Measurements from ENCODE around the gene CRX. TPM values are rescaled to one million over a fixed set of nuclear protein-coding genes. Genes with fewer than 3 reads are reported as not detected.
"Not testable (repeated sequence)": the region's sequence is repeated elsewhere in the genome, so short reads cannot be mapped to it uniquely, and the experiment has no call there.

CRX gene
- total and polyA plus RNA-seq, 2 experiments from 2014 or later: not detected

DNA sequence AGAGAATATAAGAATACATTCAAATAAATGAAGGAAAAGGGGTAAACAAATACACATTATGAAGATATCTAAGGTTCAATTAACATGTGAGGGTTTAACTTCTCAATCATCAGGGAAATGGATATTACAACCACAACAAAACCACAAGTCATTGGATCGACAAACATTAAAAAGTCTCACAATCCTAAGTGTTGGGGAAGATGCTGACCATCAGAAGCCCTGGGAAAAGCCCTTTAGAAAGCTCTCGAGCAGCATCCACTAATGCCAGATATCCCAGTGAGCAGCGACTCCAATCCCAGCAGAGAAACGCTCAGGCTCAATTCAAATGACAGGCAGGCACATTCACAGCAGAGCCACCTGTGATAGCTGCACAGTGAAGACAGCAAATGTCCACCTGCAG lies 20.5 kb upstream of the CRX start:
- Histone ChIP-seq H3K9me3 (ENCODE audit: low read depth) (no peaks in the 10 kb centered on the region), H3K36me3 (ENCODE audit: low read depth) (no peaks in the 10 kb centered on the region), H3K4me3 (no peak overlapping the region), H4K20me1 (ENCODE audit: insufficient read depth) (no peaks in the 10 kb centered on the region), H3K4me1 (ENCODE audit: insufficient read depth) (no peaks in the 10 kb centered on the region), H3K4me2 (ENCODE audit: unreplicated experiment) (no peak overlapping the region), H3K9ac (no peak overlapping the region), H3F3A (ENCODE audit: insufficient read depth) (no peaks in the 10 kb centered on the region), H2AFZ (no peak overlapping the region), H3K27me3 (replicated peaks; ENCODE audit: insufficient read depth) (no peaks in the 10 kb centered on the region), H3K9me2 (ENCODE audit: insufficient read depth) (no peaks in the 10 kb centered on the region), H3K27ac (no peak overlapping the region), H3K79me2 (ENCODE audit: insufficient read depth) (no peaks in the 10 kb centered on the region)
- TF ChIP-seq EZH2 (IDR thresholded peaks at IDR 0.05; ENCODE audit: insufficient read depth, poor library complexity, severe bottlenecking) (no peak), EZH2phosphoT487 (IDR thresholded peaks at IDR 0.05; ENCODE audit: insufficient read depth, low read depth) (no peak)
- no peak for DNase-seq
- WGBS, 2 experiments (ENCODE audit: low coverage in 1 of 2, low lambda C conversion rate in 2 of 2, missing lambda C conversion rate in 2 of 2): 73 to 77% methylated on average over 4 of the region's 4 CpGs
- in situ Hi-C loops (cut with MboI): no loop called here

DNA sequence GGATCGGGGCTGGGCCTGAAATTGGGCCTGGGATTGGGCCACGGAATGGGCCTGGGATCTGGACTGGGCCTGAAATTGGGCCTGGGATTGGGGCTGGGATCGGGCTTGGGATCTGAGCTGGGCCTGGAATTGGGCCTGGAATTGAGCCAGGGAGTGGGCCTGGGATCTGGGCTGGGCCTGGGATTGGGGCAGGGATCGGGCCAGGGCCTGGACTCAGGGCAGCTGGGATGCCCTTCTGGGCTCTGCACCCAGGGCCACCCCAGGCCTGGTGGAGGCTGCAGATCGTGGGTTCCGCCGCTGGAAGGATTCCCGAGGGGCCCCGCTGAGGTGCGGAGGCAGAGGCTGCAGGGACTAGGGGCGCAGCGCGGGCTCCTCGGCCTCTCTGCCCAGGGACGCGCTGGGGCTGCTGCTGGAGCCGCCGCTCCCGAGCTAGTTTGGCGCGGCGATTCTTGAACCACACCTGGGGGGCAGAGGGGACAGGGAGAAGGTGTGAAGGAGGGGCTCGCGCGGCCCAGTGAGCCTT lies 19.2 kb upstream of the CRX start:
- H3K27ac ChIP-seq: no peak overlapping the region
- no peaks in the 10 kb centered on the region for H3K9me3 ChIP-seq (ENCODE audit: low read depth)
- H3K9ac ChIP-seq: no peak overlapping the region
- no peaks in the 10 kb centered on the region for H3K4me1 ChIP-seq (ENCODE audit: insufficient read depth)
- no peaks in the 10 kb centered on the region for H3K36me3 ChIP-seq (ENCODE audit: low read depth)
- no peak for DNase-seq
- H4K20me1 ChIP-seq (ENCODE audit: insufficient read depth): no peaks in the 10 kb centered on the region
- no peaks in the 10 kb centered on the region for H3F3A ChIP-seq (ENCODE audit: insufficient read depth)
- H2AFZ ChIP-seq: no peak overlapping the region
- H3K4me2 ChIP-seq (ENCODE audit: unreplicated experiment): no peak overlapping the region
- 82 to 84% methylated on average over 6 to 25 of the region's 25 CpGs for WGBS, 2 experiments (ENCODE audit: low coverage in 1 of 2, low lambda C conversion rate in 2 of 2, missing lambda C conversion rate in 2 of 2)
- H3K4me3 ChIP-seq: no peak overlapping the region
- in situ Hi-C loops (cut with MboI): no loop called here
- no peaks in the 10 kb centered on the region for H3K9me2 ChIP-seq (ENCODE audit: insufficient read depth)
- H3K79me2 ChIP-seq (ENCODE audit: insufficient read depth): no peaks in the 10 kb centered on the region
- H3K27me3 ChIP-seq (replicated peaks; ENCODE audit: insufficient read depth): no peaks in the 10 kb centered on the region
- TF ChIP-seq EZH2phosphoT487 (IDR thresholded peaks at IDR 0.05; ENCODE audit: insufficient read depth, low read depth): no peak
- TF ChIP-seq EZH2 (IDR thresholded peaks at IDR 0.05; ENCODE audit: insufficient read depth, poor library complexity, severe bottlenecking): no peak

DNA sequence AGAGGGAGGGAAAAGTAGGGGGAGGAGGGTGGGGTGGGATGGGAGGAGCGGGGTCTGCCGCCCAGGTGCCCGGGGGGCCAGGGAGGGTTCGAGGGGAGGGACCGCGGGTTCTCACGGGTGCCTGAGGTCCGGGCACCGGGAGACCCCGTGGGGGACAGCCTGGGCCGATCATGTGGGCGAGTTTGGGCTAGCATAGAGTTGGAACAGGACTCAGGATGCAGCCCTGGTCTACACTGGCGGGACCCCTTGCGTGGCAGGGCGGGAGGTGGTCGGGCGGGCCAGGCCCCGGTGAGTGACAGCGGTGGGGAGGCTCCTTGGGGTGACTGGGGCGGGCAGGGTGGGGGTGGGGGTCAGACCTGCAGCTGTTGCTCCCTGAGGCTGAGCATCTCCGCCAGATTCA lies 18.6 kb upstream of the CRX start:
- H4K20me1 ChIP-seq (ENCODE audit: insufficient read depth); DNase-seq; in situ Hi-C loops (cut with MboI); H3K4me3 ChIP-seq; H3K9me3 ChIP-seq (ENCODE audit: low read depth); H3K79me2 ChIP-seq (ENCODE audit: insufficient read depth); H3K4me1 ChIP-seq (ENCODE audit: insufficient read depth); H3F3A ChIP-seq (ENCODE audit: insufficient read depth); H3K9me2 ChIP-seq (ENCODE audit: insufficient read depth); H3K27ac ChIP-seq; H3K36me3 ChIP-seq (ENCODE audit: low read depth); H3K9ac ChIP-seq; H3K27me3 ChIP-seq (replicated peaks; ENCODE audit: insufficient read depth); H3K4me2 ChIP-seq (ENCODE audit: unreplicated experiment); H2AFZ ChIP-seq: not testable (repeated sequence)
- 56% methylated on average over 20 of the region's 21 CpGs; no CpG with 5 or more reads in 1 of the 2 experiments for WGBS, 2 experiments (ENCODE audit: low coverage in 1 of 2, low lambda C conversion rate in 2 of 2, missing lambda C conversion rate in 2 of 2)

DNA sequence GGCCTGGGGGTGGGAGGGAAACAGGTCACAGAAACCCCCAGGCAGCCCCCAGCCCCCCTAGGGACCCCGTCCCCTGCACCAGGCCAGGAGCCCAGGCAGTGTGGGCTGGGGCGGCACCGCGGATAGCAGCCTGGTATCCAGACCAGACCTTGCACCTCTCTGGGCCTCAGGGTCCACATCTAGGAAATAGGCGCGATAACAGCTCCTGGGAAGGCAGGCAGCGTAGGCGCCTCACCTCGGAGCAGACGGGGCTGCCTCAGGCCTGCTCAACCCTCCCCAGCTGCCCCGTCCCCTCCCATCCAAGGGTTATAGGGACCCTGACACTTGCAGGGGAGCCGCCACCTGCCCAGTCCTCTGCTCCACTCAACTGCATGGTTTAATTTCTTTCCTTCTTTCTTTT lies 18.1 kb upstream of the CRX start:
- H3K4me1 ChIP-seq (ENCODE audit: insufficient read depth); H3K9me2 ChIP-seq (ENCODE audit: insufficient read depth); H2AFZ ChIP-seq; H3K27me3 ChIP-seq (replicated peaks; ENCODE audit: insufficient read depth); in situ Hi-C loops (cut with MboI); H3K4me3 ChIP-seq; H3K9me3 ChIP-seq (ENCODE audit: low read depth); H4K20me1 ChIP-seq (ENCODE audit: insufficient read depth); H3F3A ChIP-seq (ENCODE audit: insufficient read depth); DNase-seq; H3K9ac ChIP-seq; H3K4me2 ChIP-seq (ENCODE audit: unreplicated experiment); H3K79me2 ChIP-seq (ENCODE audit: insufficient read depth); H3K36me3 ChIP-seq (ENCODE audit: low read depth); H3K27ac ChIP-seq: not testable (repeated sequence)
- WGBS, 2 experiments (ENCODE audit: low coverage in 1 of 2, low lambda C conversion rate in 2 of 2, missing lambda C conversion rate in 2 of 2): 100% methylated on average over 5 of the region's 12 CpGs; no CpG with 5 or more reads in 1 of the 2 experiments

DNA sequence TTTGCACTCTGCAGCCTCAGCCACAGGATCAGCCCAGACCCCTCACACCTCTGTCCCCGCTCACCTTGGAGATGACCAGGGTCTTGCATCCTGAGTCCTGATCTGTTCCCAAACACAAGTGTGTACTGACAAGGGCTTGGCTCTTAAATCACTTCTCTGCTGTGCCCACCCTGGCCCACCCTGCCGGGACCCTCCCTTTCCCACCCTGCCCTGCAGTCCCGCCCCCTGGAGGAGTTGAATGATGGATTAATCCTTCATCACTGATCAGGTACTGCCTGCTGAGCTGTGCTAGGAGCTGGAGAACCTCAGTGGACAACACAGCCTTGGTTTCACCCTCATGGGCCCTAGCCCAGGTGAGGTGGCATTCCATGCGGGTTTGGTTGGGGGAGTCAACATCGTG lies 17.3 kb upstream of the CRX start, which contains the start of gene TPRX1:
TSS of gene TPRX1 (minus strand) at position 101 of the 400 bp plus-strand sequence. CDS start at position 89, 12 bp downstream.
- H3K27ac ChIP-seq; H3K4me1 ChIP-seq (ENCODE audit: insufficient read depth); in situ Hi-C loops (cut with MboI); H4K20me1 ChIP-seq (ENCODE audit: insufficient read depth); H2AFZ ChIP-seq; DNase-seq; H3K4me3 ChIP-seq; H3K4me2 ChIP-seq (ENCODE audit: unreplicated experiment); H3K9me2 ChIP-seq (ENCODE audit: insufficient read depth); H3K9ac ChIP-seq; H3F3A ChIP-seq (ENCODE audit: insufficient read depth); H3K79me2 ChIP-seq (ENCODE audit: insufficient read depth); H3K36me3 ChIP-seq (ENCODE audit: low read depth); H3K27me3 ChIP-seq (replicated peaks; ENCODE audit: insufficient read depth); H3K9me3 ChIP-seq (ENCODE audit: low read depth): not testable (repeated sequence)
- WGBS, 2 experiments (ENCODE audit: low coverage in 1 of 2, low lambda C conversion rate in 2 of 2, missing lambda C conversion rate in 2 of 2): 55 to 58% methylated on average over 4 to 5 of the region's 5 CpGs

All from GM23248 (cell line).